Mucosa of stomach (tissue), 1 donor: ENCODE data around the gene KBTBD4.

Experiments used
- H3K27me3 ChIP-seq: one replicate; pipeline ENCODE4 v1.7.0; 2013; ENCODE audit warnings: mild to moderate bottlenecking, low read length; ENCODE audit not compliant: control insufficient read depth, insufficient read depth
- H3K36me3 ChIP-seq: one replicate; pipeline ENCODE4 v1.7.0; 2013; ENCODE audit warnings: low read length; ENCODE audit not compliant: control insufficient read depth, insufficient read depth
- H3K4me1 ChIP-seq: one replicate; pipeline ENCODE4 v1.7.0; 2013; ENCODE audit warnings: mild to moderate bottlenecking, low read length; ENCODE audit not compliant: control insufficient read depth, insufficient read depth
- H3K4me3 ChIP-seq: one replicate; pipeline ENCODE4 v1.7.0; 2013; ENCODE audit warnings: low read length
- H3K9ac ChIP-seq: one replicate; pipeline ENCODE4 v1.7.0; 2013; ENCODE audit warnings: mild to moderate bottlenecking, low read length, moderate library complexity
- H3K9me3 ChIP-seq: one replicate; pipeline ENCODE4 v1.7.0; 2013; ENCODE audit warnings: mild to moderate bottlenecking, low read length, moderate library complexity; ENCODE audit not compliant: control insufficient read depth
- donor health status: Pancreatic carcinoma.

Gene KBTBD4

DNA sequence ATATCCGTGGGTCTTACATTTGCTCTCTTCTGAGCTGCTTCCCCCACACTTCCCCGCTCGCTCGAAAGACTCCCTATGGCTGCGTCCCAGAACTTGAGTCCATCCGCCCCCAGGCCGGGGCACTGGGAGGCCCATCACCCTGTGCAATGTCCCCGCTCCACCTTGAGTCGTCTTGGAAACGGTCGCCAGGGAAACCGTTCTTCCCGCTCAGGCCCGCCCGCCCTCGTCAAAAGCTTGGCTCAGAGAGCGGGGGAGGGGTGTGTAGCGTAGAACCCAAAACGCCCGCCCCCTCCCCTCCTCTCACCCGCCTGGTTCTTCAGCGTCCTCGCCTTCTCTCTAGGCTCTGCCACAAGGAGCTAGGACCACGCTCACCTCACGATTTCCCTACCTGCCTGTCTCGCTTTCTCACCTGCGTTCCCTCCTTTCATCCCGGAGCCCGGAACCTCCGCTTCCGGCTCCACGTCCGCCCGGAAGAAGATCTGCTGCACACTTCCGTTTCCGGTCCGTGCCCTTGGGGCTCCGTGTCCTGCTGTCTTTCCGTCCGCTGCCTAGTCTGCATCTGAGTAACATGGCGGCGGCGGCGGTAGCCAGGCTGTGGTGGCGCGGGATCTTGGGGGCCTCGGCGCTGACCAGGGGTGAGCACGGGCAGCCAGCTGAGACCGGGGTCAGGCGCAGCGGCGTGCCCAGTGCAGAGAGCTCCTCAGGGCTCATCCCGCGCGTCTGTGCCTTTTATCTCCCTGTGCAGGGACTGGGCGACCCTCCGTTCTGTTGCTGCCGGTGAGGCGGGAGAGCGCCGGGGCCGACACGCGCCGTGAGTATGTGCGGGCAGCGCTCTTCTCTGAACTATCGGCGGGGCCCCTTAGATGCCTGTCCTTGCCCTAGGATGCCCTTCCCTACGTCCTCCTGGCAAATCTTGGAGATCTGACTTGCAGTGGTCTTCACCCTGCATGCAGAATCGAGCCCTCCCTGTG is at the start of gene KBTBD4, which contains the start of gene NDUFS3:
TSS of gene KBTBD4 (minus strand) at position 447 of the 971 bp plus-strand sequence. CDS start at position 428, 19 bp downstream.
TSS of gene NDUFS3 (plus strand) at position 551 of the 971 bp plus-strand sequence. CDS start at position 569, 18 bp downstream.
- Histone ChIP-seq H3K9ac (peak within 1 kb of the TSS; percentile 84), H3K4me1 (peaks cover 15% of the 10 kb centered on the region), H3K27me3 (no peaks in the 10 kb centered on the region), H3K4me3 (peak within 1 kb of the TSS; percentile 85), H3K36me3 (peaks cover 8% of the 10 kb centered on the region), H3K9me3 (no peaks in the 10 kb centered on the region)

DNA sequence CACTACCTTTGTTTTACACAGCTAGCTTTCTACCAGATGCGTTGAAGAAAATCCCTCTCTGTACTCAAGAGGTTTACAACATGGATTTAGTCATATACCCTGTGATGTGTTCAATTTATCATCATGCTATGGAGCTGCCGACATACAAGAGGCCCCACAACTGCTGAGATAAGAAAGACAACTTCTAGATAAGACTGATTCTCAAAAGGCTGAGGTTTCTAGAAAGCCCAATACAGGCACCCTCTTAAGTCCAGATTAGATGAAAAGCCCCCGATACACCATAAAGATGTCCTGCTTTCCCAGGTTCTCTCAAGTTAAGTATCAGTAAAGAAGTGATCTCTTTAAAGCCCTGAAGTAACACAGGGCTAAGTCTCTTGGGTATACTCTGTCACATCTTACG is 49.3 kb upstream of the KBTBD4 start:
- no peaks in the 10 kb centered on the region for H3K4me1 ChIP-seq
- no peak overlapping the region for H3K9ac ChIP-seq
- H3K36me3 ChIP-seq = no peaks in the 10 kb centered on the region
- H3K4me3 ChIP-seq = no peak overlapping the region
- H3K9me3 ChIP-seq = no peaks in the 10 kb centered on the region
- no peaks in the 10 kb centered on the region for H3K27me3 ChIP-seq

DNA sequence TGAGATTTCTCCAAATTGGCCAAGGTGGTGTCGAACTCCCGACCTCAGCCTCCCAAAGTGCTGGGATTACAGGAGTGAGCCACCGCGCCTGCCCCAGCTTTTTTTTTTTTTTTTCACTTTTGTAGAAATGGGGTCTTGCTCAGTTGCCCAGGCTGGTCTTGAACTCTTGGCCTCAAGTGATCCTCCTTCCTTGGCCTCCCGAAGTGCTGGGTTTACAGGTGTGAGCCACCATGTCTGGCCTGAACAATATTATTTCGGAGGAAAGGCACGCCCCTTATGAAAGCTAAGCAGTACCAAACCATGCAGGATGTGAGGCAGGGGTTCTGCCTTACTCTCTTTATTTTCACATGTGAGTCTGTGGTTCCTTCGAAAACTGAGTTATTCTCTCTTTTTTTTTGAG is 47.5 kb upstream of the KBTBD4 start:
- Histone ChIP-seq H3K9ac (no peak overlapping the region), H3K27me3 (no peaks in the 10 kb centered on the region), H3K4me1 (no peaks in the 10 kb centered on the region), H3K9me3 (no peaks in the 10 kb centered on the region), H3K36me3 (no peaks in the 10 kb centered on the region), H3K4me3 (no peak overlapping the region)

DNA sequence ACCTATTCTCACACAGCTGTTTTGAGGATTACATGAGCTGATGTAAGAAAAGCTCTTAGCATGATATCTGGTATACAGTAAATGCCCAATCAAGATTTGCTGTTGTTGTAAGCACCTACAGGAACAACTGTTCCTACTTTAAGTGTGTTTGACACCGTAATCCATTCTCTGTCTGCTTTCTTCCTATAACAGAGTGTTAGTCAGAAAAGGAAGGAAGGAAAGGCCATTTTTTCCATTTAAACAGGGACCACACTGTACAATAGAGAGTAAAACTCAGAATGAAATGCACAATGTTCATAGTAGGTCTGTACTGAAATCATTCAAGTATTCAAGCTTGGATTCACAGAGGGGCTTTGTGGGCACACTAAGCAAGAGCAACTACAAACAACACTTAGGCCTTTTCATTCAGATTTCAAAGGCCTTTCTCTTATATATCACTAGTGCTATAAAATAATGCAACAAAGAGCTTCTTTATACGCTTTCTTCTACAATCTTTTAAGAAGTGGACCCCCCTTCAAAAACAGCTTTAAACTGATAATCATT is 42.1 kb upstream of the KBTBD4 start:
- H3K36me3 ChIP-seq = no peaks in the 10 kb centered on the region
- H3K9me3 ChIP-seq = no peaks in the 10 kb centered on the region
- no peaks in the 10 kb centered on the region for H3K4me1 ChIP-seq
- no peaks in the 10 kb centered on the region for H3K27me3 ChIP-seq
- no peak overlapping the region for H3K4me3 ChIP-seq
- no peak overlapping the region for H3K9ac ChIP-seq

DNA sequence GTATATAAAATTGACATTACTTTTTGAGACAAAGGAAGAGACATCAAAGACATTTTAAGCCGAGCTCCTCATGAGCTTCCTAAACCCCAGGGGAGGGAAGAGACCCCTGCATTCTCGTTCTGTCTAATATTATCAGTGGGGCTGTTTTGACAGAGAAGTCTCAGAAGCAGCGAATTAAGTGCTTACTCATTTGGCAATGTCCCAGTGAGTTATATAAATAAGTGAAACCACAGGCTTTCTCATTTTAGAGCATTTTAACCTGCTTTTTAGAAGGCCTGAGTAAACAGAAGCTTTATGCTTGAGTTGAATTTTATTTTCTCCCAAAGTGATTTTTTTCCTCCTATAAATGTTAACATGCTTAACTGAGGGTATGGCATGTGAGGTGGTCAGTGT is 38.6 kb upstream of the KBTBD4 start:
- Histone ChIP-seq H3K36me3 (no peaks in the 10 kb centered on the region), H3K27me3 (no peaks in the 10 kb centered on the region), H3K9me3 (no peaks in the 10 kb centered on the region), H3K4me3 (no peak overlapping the region), H3K9ac (no peak overlapping the region), H3K4me1 (no peaks in the 10 kb centered on the region)

DNA sequence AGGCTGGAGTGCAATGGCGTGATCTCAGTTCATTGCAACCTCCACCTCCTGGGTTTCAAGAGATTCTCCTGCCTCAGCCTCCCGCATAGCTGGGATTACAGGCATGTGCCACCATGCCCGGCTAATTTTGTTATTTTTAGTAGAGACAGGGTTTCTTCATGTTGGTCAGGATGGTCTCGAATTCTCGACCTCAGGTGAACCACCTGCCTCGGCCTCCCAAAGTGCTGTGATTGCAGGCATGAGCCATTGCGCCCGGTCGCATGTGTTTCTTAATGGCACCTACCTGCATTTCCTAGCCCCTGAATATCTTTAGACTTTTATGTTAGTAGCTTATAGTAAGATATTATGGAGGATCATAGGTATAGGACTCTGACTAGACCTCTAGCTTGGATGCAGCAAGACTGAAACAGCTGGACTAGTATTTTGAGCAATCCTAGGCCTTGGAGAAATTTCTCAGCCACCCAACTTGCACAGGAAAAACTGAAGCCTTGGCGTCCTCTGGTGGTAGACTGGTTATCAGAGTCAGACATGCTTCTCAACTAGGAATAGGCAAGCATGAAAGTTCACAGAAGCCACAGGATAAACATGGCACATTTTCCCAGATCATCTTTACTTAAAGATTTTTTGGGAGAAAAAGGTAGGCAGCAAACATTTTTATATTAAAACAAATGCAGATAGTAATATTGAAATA is 38.1 kb upstream of the KBTBD4 start:
- H3K27me3 ChIP-seq = no peaks in the 10 kb centered on the region
- no peaks in the 10 kb centered on the region for H3K36me3 ChIP-seq
- no peaks in the 10 kb centered on the region for H3K9me3 ChIP-seq
- H3K4me1 ChIP-seq = no peaks in the 10 kb centered on the region
- no peak overlapping the region for H3K9ac ChIP-seq
- H3K4me3 ChIP-seq = no peak overlapping the region

DNA sequence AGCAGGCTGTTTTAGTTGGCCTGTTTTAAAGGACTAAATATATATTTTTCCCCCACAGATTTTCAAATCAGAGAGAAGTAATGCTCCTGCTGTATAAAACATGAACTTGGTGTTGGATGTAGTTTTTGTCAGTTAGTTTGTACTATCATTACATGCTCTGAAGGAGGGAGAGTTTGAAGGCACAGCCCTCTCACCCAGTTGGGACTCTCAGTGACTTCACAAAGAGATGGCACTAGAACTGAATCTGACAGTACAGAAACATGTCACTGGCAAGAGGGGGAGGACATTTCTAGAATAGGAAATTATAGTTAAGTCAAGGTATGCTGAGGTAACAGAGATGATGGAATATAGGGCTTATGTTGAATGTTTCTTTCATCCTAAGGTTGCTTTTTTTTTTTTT is 36.5 kb upstream of the KBTBD4 start:
- Histone ChIP-seq H3K4me1 (no peaks in the 10 kb centered on the region), H3K4me3 (no peak overlapping the region), H3K27me3 (no peaks in the 10 kb centered on the region), H3K9me3 (no peaks in the 10 kb centered on the region), H3K36me3 (no peaks in the 10 kb centered on the region), H3K9ac (no peak overlapping the region)

DNA sequence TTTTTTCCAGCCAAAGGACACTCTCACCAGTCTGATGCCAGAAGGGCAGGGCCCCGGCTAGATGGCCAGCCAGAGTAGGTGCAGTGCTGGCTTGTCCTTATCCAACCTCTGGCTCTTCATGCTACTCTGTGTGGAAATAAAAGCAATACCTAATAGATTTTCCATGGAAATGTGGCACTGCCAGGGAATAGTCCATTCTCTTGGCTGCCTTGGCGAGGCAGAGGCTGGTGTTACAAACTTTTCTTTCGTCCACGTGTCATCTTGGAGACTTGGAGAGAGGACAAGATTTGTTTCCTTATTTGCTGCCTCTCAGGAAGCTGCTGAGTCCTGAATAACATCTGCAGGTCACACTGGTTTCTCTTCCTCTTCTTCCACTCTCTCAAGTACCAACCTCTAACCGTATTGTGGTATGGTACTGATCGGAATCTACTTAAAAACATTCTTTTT is 32.6 kb upstream of the KBTBD4 start:
- Histone ChIP-seq H3K27me3 (no peaks in the 10 kb centered on the region), H3K4me3 (no peak overlapping the region), H3K4me1 (no peaks in the 10 kb centered on the region), H3K36me3 (no peaks in the 10 kb centered on the region), H3K9me3 (no peaks in the 10 kb centered on the region), H3K9ac (no peak overlapping the region)

DNA sequence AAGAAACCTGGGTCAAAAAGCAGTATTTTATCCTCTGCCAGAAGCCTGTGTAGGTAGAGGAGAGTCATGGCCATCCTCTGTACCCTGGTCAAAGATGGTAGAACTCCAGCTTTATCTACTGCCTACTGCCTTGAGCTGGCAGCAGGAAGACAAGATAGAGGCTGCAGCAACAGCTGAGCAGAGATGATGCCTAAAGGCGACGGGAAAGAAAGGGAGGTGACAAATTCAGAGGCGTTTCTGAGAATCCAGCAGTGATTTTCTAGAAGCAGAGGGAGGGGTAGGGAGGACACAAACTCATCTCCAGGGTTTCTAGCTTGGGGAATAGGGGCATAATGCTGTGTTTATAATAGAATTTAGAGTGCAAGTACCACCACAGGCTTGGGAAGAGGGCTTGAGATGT is 30.9 kb upstream of the KBTBD4 start:
- H3K9me3 ChIP-seq = no peaks in the 10 kb centered on the region
- no peaks in the 10 kb centered on the region for H3K27me3 ChIP-seq
- no peaks in the 10 kb centered on the region for H3K4me1 ChIP-seq
- no peak overlapping the region for H3K4me3 ChIP-seq
- no peaks in the 10 kb centered on the region for H3K36me3 ChIP-seq
- H3K9ac ChIP-seq = no peak overlapping the region

DNA sequence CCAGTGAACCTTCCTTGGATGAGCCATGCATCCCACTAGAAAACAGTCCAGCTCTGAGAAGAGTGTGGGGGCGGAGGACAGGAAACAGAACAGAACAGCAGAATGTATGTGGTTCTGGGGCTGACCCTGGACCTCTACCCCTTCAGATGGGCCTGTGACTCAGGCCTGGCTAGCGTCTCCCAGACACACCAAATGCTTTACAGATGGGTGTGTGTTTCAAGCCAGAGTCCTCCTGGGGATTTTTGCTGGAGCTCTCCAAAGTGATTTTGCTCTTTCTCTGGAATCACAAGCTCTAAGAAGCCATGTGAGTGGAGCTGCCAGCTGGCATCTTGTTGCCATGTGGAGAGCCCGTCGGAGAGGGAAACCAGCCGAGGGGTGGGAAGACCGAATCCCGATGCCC is 28.6 kb upstream of the KBTBD4 start:
- Histone ChIP-seq H3K4me3 (no peak overlapping the region), H3K27me3 (no peaks in the 10 kb centered on the region), H3K9me3 (no peaks in the 10 kb centered on the region), H3K4me1 (no peaks in the 10 kb centered on the region), H3K36me3 (no peaks in the 10 kb centered on the region), H3K9ac (no peak overlapping the region)

DNA sequence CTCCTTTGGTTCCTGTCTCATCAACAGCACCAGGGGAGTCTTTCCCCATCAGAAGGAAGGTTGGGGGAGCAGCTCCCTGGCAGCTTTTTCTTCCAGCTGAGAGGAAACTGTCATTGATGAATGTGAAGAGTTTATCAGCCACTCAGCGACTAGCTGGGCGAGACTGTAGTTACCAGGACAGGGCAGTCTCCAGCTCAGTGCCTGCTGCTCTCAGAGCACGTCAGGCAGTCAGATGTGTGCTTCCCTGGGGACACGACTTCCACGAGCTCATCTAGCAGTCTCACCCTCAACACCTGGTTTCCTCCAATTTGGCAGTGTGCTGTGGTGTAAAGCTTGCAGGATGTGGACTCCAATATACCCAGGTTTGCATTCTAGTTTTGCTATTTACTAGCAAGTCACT is 28.0 kb upstream of the KBTBD4 start:
- Histone ChIP-seq H3K9me3 (no peaks in the 10 kb centered on the region), H3K9ac (no peak overlapping the region), H3K4me1 (no peaks in the 10 kb centered on the region), H3K4me3 (no peak overlapping the region), H3K27me3 (no peaks in the 10 kb centered on the region), H3K36me3 (no peaks in the 10 kb centered on the region)

DNA sequence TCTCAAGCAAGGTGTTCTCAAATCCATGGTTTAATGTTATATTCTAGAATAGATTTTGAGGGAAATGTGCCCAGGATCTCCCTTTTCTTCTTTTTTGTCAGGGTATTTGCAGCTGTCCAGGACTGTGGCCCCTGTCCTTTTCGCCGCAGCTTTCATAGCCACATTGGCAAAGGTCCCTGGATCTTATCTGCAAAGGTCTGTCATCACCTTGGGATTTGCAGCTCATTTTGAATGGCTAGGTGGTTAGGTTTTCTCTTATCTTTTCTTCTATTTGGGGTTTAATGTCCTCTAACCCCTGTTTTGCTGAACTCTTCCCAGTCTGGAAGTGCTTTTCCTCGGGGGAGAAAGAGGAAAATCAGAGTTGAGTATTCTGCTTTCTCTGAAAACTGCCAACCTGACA is 27.2 kb upstream of the KBTBD4 start:
- H3K27me3 ChIP-seq = no peaks in the 10 kb centered on the region
- no peaks in the 10 kb centered on the region for H3K4me1 ChIP-seq
- no peaks in the 10 kb centered on the region for H3K36me3 ChIP-seq
- H3K9me3 ChIP-seq = no peaks in the 10 kb centered on the region
- H3K9ac ChIP-seq = no peak overlapping the region
- H3K4me3 ChIP-seq = no peak overlapping the region
